Mucosa of gallbladder (tissue), 1 donor: ENCODE data around the gene CDK18. TPM values are rescaled to one million over a fixed set of nuclear protein-coding genes. Genes with fewer than 3 reads are reported as not detected.

Source experiments
- total RNA-seq: library from RNA; stranded (reverse); gene quantifications from one replicate; pipeline ENCODE4 v1.2.1, GENCODE V29; 2021
- donor health status: DM: no; HTN: no; CAD: no.

Gene CDK18
- total RNA-seq, 1 donor from 2014 or later: 76.4 TPM

Other genes with a start within 250 kb of the CDK18 start
- gene NUAK2, start 182.9 kb upstream of the CDK18 start, total RNA-seq: 6.7 TPM
- 2.2 TPM for gene KLHDC8A, start 147.7 kb upstream of the CDK18 start, total RNA-seq
- 1.0 TPM for gene LEMD1, start 82.6 kb upstream of the CDK18 start, total RNA-seq
- 0.81 TPM for gene BLACAT1, start 48.6 kb upstream of the CDK18 start, total RNA-seq
- gene ELK4, start 127.3 kb downstream of the CDK18 start, total RNA-seq: 74.8 TPM
- gene SLC45A3, start 175.8 kb downstream of the CDK18 start, total RNA-seq: 13.6 TPM
- gene NUCKS1, start 245.5 kb downstream of the CDK18 start, total RNA-seq: 133 TPM